ENCODE measurements around the gene SLC25A31.
A peak's percentile ranks its signal among the peaks of the same experiment; 100 is the strongest.

GRCh38 chr4:127698789-127699200 lies 31.4 kb upstream of the SLC25A31 start:
- no peak for TF ChIP-seq EZH2 (IDR thresholded peaks at IDR 0.05; ENCODE audit: insufficient read depth, poor library complexity, severe bottlenecking)
- 0 out of 2 replicates have a peak, but pooled peaks have one; percentile 46 for TF ChIP-seq EZH2phosphoT487 (IDR thresholded peaks at IDR 0.05; ENCODE audit: insufficient read depth, low read depth)

Data from GM23248 (cell line).